GM19193 (cell line): ENCODE results near the gene PRKAG3.

Experiments used
- POLR2A ChIP-seq: IDR thresholded peaks from 4 replicates; pipeline ENCODE4 v1.6.1; 2011; ENCODE audit not compliant: insufficient read depth, insufficient read length; ENCODE audit errors: extremely low read depth

The PRKAG3 gene

GRCh38 chr2:218814540-218815243 lies 16.9 kb downstream of the PRKAG3 start:
- TF ChIP-seq POLR2A = no peak

- TF ChIP-seq POLR2A = no peak
These were observed 17.7 kb downstream of the PRKAG3 start for GRCh38 chr2:218813771-218814460.

GRCh38 chr2:218812861-218813260 lies 18.7 kb downstream of the PRKAG3 start:
- no peak for TF ChIP-seq POLR2A

DNA sequence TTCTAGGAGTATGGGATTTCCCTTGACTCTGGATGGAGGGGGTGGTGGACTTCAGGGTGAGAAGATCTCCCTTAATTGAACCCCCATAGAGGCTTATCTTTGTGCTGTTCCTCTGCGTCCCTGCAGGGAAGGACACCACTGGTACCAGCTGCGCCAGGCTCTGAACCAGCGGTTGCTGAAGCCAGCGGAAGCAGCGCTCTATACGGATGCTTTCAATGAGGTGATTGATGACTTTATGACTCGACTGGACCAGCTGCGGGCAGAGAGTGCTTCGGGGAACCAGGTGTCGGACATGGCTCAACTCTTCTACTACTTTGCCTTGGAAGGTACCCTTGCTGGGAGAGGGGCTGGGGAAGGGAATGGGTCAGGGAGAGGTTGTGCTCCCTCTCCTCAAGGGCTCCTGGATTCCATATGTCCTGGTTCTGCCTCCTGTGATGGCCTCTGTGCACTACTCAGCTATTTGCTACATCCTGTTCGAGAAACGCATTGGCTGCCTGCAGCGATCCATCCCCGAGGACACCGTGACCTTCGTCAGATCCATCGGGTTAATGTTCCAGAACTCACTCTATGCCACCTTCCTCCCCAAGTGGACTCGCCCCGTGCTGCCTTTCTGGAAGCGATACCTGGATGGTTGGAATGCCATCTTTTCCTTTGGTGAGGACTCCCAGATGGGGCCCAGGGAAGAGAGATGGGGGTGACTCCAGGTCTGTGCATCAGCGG lies 19.3 kb downstream of the PRKAG3 start:
- TF ChIP-seq POLR2A = no peak

DNA sequence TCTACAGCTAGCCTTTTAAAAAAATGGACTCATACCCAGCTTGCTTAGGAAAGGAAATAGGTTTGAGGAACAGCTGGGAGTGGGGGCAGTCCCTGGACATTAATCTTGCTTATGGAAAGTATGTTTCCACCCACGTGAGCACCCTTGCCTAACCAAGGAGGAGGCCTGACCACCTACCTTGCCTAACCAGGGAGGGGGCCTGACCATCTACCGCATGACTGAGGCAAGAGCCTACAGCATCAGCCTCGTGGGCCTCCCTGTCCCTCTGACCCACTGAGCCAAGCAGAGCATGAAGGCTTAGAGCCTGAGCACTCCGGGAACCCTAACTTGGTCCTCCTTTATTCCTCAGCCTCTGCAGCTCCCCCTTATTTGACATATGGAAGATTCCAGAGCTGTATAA lies 20.2 kb downstream of the PRKAG3 start:
- TF ChIP-seq POLR2A = no peak

GRCh38 chr2:218810256-218810655 lies 21.3 kb downstream of the PRKAG3 start:
- no peak for TF ChIP-seq POLR2A

GRCh38 chr2:218809515-218809914 lies 22.1 kb downstream of the PRKAG3 start:
- no peak for TF ChIP-seq POLR2A

GRCh38 chr2:218807626-218808025 lies 24.0 kb downstream of the PRKAG3 start:
- TF ChIP-seq POLR2A = no peak

DNA sequence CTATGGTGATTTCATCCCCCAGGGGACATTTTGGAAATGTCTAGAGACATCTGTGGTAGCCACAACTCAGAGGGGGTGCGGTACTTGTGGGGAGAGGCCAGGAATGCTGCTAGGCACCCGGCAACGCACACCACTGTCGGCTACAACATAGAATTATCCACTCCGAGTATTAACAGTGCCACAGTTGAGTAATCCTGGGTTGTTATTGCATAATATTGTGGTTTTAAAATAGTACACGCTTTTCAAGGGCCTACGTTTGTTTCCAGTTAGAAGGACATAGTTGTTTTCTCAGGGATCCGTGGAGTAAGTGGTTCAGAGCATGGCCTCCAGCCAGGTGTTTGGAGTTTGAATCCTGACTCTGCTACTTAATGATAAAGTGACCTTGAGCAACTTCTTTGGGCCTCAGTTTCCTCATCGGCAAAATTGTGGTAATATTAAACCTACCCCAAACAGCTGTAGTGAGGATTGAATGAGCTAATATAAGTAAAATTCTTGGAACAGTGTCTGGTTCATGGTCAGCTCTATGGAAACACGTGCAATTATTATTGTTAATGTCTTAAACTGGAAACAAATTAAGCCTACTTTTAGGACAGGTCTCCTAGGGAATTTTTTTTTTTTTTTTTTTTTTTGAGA lies 25.1 kb downstream of the PRKAG3 start:
- TF ChIP-seq POLR2A = no peak

- TF ChIP-seq POLR2A = no peak
These were observed 26.0 kb downstream of the PRKAG3 start for GRCh38 chr2:218805627-218806026.

DNA sequence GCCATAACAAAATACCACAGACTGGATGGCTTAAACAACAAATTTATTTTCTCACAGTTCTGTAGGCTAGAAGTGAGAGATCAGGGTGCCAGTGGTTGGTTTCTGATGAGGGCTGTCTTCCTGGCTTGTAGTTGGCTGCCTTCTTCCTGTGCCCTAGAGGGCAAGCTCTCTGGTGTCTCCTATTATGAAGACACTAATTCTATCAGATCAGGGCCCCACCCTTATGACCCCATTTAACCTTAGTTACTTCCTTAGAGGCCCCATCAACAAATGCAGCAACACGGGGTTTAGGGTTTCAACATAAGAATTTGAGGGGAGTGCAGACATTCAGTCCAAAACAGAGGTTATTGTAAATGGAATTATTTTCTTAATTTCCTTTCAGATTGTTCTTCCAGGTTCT lies 26.8 kb downstream of the PRKAG3 start:
- no peak for TF ChIP-seq POLR2A

DNA sequence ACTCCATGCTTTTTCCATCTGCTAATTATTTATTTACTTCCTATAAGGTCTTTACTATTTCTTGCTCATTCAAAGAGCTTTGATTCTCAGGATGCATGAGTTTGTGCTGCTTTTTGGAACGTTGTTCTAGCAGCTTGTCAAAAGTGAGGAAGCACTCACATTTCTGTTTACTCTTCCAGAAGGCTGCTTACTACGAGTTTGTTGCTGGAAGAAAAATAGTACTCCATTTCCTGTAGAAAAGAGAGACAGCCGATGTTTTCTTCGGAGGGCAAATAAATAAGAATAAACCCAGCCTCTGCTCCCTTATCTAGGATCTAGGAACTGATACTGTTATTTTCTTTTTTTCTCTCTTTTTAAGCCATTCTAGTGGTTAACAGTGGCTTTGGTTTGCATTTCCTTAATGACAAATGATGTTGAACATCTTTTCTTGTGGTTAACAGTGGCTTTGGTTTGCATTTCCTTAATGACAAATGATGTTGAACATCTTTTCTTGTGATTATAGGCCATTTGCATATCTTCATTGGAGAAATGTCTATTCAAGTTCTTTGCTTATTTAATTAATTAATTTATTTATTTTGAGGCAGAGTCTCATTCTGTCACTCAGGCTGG lies 29.1 kb downstream of the PRKAG3 start:
- no peak for TF ChIP-seq POLR2A

DNA sequence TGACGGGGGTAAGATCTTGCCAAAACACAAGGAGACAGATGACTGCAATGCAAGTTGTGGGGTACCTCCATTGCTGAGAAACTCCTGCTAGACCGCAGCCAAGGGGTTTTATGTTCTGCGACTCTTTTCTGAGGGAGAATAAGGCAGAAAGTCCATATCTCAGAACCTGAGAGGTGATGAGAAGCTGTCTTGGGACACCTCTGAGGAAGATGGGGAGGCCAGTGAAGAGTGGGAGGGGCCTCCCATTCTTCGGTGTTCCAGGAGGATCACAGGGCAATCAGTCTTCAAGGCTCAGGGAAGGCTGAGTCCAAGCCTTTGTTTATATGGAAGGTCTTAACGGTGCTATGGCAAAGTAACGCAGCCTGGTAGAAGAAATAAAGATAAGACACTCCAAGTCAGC lies 31.6 kb downstream of the PRKAG3 start:
- TF ChIP-seq POLR2A = no peak

DNA sequence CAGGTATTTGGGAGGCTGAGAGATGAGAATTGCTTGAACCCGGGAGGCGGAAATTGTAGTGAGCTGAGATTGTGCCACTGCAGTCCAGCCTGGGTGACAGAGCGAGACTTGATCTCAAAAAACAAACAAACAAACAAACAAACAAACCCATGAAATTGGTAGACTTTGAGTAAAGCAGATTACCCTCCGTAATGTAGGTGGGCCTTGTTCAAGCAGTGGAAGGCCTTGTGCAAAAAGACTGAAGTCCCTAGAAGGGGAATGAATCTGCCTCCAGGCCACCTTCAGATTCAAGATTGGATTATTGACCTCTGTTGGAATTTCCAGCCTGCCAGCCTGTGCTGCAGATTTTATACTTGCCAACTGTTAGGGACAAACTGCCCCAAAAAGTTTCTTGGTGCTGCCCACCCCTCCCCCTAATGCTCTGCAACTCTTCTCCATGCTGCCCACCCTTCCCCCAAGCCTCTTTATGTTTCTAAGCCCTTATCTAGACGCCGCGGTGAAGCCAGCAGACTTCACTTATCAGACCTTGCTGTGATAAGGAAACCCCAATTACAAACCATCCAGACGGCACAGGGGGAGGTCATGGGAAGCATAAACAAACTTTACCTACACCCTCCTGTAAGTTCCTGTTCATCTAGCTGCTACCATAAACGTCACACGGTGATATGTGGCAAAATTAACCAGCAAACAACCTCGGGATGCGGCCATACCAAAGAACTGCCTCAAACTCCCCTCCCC lies 32.7 kb downstream of the PRKAG3 start:
- no peak for TF ChIP-seq POLR2A
